ENCODE measurements around the gene TBC1D14.

The TBC1D14 gene

DNA sequence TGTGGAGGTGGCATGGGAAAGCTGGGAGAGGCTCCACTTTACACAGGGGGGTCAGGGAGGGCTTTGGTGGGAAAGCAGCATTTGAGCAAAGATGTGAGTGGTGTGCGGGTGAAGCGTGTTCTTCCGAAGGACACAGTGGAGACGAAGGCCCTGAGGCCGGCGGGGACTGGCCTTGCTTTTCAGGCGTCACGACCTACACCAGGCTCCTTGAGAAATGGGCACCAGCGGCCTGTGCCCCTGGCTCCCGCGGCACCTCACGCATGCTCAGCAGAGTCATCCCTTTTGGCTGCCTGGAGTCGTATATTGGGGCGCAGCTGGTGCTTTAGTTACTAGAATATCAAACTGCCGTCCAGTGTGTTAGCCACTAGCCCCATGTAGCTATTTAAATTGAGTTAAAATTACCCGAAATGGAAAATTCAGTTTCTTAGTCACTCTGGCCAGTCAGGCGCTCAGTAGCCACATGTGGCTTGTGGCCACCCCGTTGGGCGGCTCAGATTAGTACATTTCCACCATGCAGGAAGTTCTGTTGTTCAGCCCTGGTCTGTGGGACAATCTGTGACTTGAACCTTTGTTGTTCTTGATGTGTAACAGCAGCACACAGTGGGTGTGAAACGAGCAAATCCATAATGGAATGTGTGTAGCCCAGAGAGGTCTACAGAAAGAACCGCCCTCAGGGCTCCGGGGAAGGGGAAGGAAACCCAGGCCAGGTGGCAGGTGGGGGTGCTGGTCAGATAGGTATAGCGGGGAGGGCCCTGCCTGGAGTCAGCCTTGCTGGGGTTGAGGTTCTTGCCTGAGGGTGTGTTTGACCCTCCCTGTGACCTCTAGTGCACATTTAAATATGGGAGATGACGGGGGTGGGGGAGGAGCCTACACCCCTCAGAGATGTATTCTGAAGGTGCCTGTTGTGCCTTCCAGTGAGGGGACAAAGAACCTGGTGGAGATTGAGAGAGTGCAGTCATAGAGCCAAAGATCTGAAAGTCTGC, 30.4 kb downstream of the TBC1D14 start:
- H3K27ac ChIP-seq, result no peak overlapping the region
- TF ChIP-seq, protein P1, sequence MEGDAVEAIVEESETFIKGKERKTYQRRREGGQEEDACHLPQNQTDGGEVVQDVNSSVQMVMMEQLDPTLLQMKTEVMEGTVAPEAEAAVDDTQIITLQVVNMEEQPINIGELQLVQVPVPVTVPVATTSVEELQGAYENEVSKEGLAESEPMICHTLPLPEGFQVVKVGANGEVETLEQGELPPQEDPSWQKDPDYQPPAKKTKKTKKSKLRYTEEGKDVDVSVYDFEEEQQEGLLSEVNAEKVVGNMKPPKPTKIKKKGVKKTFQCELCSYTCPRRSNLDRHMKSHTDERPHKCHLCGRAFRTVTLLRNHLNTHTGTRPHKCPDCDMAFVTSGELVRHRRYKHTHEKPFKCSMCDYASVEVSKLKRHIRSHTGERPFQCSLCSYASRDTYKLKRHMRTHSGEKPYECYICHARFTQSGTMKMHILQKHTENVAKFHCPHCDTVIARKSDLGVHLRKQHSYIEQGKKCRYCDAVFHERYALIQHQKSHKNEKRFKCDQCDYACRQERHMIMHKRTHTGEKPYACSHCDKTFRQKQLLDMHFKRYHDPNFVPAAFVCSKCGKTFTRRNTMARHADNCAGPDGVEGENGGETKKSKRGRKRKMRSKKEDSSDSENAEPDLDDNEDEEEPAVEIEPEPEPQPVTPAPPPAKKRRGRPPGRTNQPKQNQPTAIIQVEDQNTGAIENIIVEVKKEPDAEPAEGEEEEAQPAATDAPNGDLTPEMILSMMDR (IDR thresholded peaks at IDR 0.05), result no peak
- no peak for TF ChIP-seq ZFX (IDR thresholded peaks at IDR 0.05; ENCODE audit: borderline replicate concordance)

DNA sequence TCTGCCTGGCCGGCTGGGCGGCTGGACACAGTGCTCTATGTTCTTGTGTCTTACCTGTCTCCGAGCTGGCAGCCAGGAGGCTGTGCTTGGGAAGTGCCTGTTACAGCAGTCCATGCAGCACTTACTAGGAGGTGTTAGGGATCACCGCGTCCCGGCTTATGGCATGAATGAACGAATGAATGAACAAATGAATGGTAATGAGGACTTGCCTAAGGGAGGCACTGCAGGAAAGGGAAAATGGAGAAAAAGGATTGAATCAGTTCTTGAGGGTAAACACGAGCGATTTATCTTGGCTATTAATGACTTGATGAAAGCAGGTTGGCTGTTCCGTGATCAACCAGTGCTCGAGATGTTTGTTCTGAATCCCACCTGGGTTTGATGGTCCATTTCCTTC, 31.1 kb downstream of the TBC1D14 start:
- no peak overlapping the region for H3K27ac ChIP-seq
- TF ChIP-seq, protein P1 (IDR thresholded peaks at IDR 0.05), result no peak
- no peak for TF ChIP-seq ZFX (IDR thresholded peaks at IDR 0.05; ENCODE audit: borderline replicate concordance)

DNA sequence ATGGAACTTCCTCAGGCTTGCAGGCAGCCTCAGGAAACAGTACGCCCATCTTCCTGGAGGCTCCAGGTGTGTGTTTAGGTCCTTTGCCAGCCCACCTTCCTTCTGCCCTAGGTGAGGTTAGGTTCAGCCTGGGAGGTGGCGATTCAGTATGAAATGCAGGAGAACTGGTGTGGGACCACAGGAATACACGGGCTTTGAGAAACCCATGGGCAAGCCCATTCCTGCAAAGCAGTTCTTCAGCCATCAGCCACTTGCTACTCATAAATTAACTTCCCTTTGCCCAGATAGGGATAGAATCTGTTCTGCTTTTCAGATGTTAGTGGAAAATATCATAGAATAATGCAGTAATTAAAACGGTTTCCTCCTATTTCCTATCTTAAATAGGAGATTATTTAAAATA, 32.2 kb downstream of the TBC1D14 start:
- no peak overlapping the region for H3K27ac ChIP-seq
- TF ChIP-seq, protein P1 (IDR thresholded peaks at IDR 0.05), result no peak
- TF ChIP-seq ZFX (IDR thresholded peaks at IDR 0.05; ENCODE audit: borderline replicate concordance), result no peak

DNA sequence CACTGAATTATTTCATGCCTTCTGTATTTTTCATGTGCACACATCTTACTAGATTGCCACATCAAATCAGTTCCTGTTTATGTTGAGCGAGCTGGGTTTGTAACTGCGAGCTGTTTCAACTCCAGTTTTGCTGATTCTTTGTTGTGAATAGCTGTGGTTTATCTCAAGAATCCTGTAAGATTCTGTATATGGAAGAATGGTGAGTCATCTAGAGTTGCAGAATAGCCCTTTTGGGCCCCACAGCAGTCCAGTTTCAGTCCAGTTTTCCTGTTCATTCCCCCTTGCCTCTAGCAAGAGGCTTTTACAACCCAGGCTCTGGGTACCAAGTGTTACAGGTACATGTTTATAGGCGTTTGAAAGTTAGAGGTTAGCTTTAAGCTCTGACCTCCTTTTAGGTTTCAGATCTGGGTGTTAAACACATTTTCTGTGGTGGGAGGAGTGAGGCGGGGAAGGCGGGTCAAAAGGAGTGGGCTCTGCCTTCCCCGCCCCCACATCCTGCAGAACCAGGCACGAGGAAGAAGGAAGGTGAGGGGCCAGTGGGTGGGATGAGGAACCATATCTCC, 32.7 kb downstream of the TBC1D14 start:
- TF ChIP-seq, protein P1 (IDR thresholded peaks at IDR 0.05), result no peak
- TF ChIP-seq ZFX (IDR thresholded peaks at IDR 0.05; ENCODE audit: borderline replicate concordance), result no peak
- H3K27ac ChIP-seq, result no peak overlapping the region

DNA sequence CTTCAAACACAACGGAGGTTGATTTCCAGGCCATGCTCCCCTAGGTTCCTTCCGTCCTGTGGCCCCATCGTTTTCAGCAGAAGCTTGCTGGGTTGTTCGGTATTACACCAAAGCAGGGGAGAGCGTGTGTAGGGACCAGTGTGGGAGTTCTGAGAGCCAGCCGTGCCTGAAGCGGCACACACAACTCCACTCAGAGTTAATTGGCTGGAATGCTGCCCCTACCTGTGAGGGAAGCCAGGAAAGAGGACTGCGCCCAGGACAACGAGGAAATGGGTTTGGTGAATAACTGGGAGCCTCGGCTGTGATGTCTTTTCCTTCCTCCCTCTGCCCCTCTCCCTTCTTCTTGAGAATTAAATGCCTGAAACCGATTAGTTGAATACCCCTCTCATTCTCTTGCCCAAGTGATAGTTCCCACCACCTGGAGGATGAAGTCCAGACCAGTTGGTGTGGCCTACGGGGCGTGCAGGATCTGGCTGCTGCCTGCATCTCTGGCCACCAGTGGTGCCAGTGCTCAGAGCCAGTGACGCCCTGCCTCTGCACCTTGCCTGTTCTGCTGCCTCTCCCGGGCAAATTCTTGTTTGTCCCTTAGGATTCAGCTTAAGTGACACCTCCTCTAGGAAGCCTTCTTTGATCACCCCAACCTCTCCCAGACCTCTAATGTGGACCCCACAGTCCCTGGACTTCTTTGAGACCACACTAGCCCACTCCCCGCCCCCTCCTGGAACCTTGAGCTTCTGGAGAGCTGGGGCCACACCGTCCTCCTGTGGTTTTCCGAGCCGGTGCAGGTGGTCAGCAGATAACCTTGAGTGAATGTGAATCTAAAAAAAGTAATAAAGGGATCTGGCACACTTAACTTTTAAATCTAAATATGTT, 33.6 kb downstream of the TBC1D14 start:
- H3K27ac ChIP-seq, result no peak overlapping the region
- TF ChIP-seq, protein P1 (IDR thresholded peaks at IDR 0.05), result no peak
- no peak for TF ChIP-seq ZFX (IDR thresholded peaks at IDR 0.05; ENCODE audit: borderline replicate concordance)

DNA sequence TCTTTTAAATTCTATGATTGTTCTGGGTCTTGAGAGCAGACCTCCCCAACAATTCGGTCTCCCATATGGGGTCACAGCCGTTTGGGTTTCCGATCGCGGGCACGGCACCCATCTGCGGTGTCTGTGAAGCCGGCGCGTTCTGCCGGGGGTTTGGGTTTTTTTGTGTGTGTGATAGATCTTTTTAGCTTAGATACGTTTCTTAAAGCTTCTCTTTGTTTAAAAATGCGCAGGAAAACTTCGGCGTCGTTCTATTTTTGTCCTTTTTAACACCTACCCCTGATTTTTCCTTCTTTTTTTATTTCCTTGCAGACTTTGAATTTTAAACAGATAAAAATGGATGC, 34.2 kb downstream of the TBC1D14 start:
- no peak for TF ChIP-seq ZFX (IDR thresholded peaks at IDR 0.05; ENCODE audit: borderline replicate concordance)
- TF ChIP-seq, protein P1 (IDR thresholded peaks at IDR 0.05), result no peak
- no peak overlapping the region for H3K27ac ChIP-seq
